ENCODE measurements around the gene LARGE2.

Gene LARGE2

GRCh38 chr11:45892856-45893255 lies 29.6 kb upstream of the LARGE2 start:
- no peak for DNase-seq (ENCODE audit: low read depth)
- TF ChIP-seq MYC (IDR thresholded peaks at IDR 0.05; ENCODE audit: low read depth, low read length) (no peak), CTCF (IDR thresholded peaks at IDR 0.05; ENCODE audit: low read depth, low read length) (no peak), POLR2A (IDR thresholded peaks at IDR 0.05; ENCODE audit: extremely low read depth, insufficient read length) (no peak), MAX (IDR thresholded peaks at IDR 0.05; ENCODE audit: low read depth, low read length) (no peak)
- no peak overlapping the region for H3K4me3 ChIP-seq (ENCODE audit: low read depth, low read length)

- DNase-seq (ENCODE audit: low read depth), result no peak
These were observed 27.8 kb upstream of the LARGE2 start for GRCh38 chr11:45894555-45895247.

GRCh38 chr11:45895553-45896259 lies 26.8 kb upstream of the LARGE2 start:
- no peak for DNase-seq (ENCODE audit: low read depth)
- H3K4me3 ChIP-seq (ENCODE audit: low read depth, low read length), result no peak overlapping the region
- TF ChIP-seq CTCF (IDR thresholded peaks at IDR 0.05; ENCODE audit: low read depth, low read length) (no peak), MAX (IDR thresholded peaks at IDR 0.05; ENCODE audit: low read depth, low read length) (no peak), MYC (IDR thresholded peaks at IDR 0.05; ENCODE audit: low read depth, low read length) (no peak), POLR2A (IDR thresholded peaks at IDR 0.05; ENCODE audit: extremely low read depth, insufficient read length) (no peak)

More at GRCh38 chr11:45894555-45895247, 27.8 kb upstream of the LARGE2 start:
- no peak for TF ChIP-seq MYC (IDR thresholded peaks at IDR 0.05; ENCODE audit: low read depth, low read length)
- no peak for TF ChIP-seq MAX (IDR thresholded peaks at IDR 0.05; ENCODE audit: low read depth, low read length)
- no peak for TF ChIP-seq POLR2A (IDR thresholded peaks at IDR 0.05; ENCODE audit: extremely low read depth, insufficient read length)
- no peak for TF ChIP-seq CTCF (IDR thresholded peaks at IDR 0.05; ENCODE audit: low read depth, low read length)
- H3K4me3 ChIP-seq (ENCODE audit: low read depth, low read length), result no peak overlapping the region

- no peak overlapping the region for H3K4me3 ChIP-seq (ENCODE audit: low read depth, low read length)
- TF ChIP-seq MAX (IDR thresholded peaks at IDR 0.05; ENCODE audit: low read depth, low read length) (no peak), MYC (IDR thresholded peaks at IDR 0.05; ENCODE audit: low read depth, low read length) (no peak), POLR2A (IDR thresholded peaks at IDR 0.05; ENCODE audit: extremely low read depth, insufficient read length) (no peak), CTCF (IDR thresholded peaks at IDR 0.05; ENCODE audit: low read depth, low read length) (no peak)
- no peak for DNase-seq (ENCODE audit: low read depth)
These were observed 26.0 kb upstream of the LARGE2 start for GRCh38 chr11:45896422-45896984.

- no peak overlapping the region for H3K4me3 ChIP-seq (ENCODE audit: low read depth, low read length)
- no peak for DNase-seq (ENCODE audit: low read depth)
- TF ChIP-seq MYC (IDR thresholded peaks at IDR 0.05; ENCODE audit: low read depth, low read length), result no peak
- no peak for TF ChIP-seq POLR2A (IDR thresholded peaks at IDR 0.05; ENCODE audit: extremely low read depth, insufficient read length)
- TF ChIP-seq CTCF (IDR thresholded peaks at IDR 0.05; ENCODE audit: low read depth, low read length), result no peak
- TF ChIP-seq MAX (IDR thresholded peaks at IDR 0.05; ENCODE audit: low read depth, low read length), result no peak
These were observed 24.9 kb upstream of the LARGE2 start for GRCh38 chr11:45897556-45897955.

All from NB4 (cell line).